H9 (cell line): ENCODE measurements around the gene DLX2. TPM values are rescaled to one million over a fixed set of nuclear protein-coding genes. Genes with fewer than 3 reads are reported as not detected.

Experiments
- DNase-seq: peaks from one replicate; pipeline ENCODE4 v3.0.0-alpha.2; 2017
- H2AFZ ChIP-seq: one replicate; pipeline ENCODE4 v1.6.1; 2013; ENCODE audit warnings: mild to moderate bottlenecking, low read length, control low read depth, moderate library complexity
- H2AK5ac ChIP-seq: 2 replicates; pipeline ENCODE4 v1.6.1; 2013; ENCODE audit warnings: low read length, control low read depth, mixed read lengths; ENCODE audit not compliant: insufficient read length
- H2BK120ac ChIP-seq: one replicate; pipeline ENCODE4 v1.6.1; 2013; ENCODE audit warnings: low read depth, mild to moderate bottlenecking, low read length, control low read depth, inconsistent platforms; ENCODE audit not compliant: poor library complexity, severe bottlenecking
- H2BK12ac ChIP-seq: 2 replicates; pipeline ENCODE4 v1.6.1; 2013; ENCODE audit warnings: low read length, control low read depth, mixed read lengths, low read depth; ENCODE audit not compliant: insufficient read length
- H2BK15ac ChIP-seq: 2 replicates; pipeline ENCODE4 v1.6.1; 2013; ENCODE audit warnings: low read depth, low read length, control low read depth
- H2BK20ac ChIP-seq: one replicate; pipeline ENCODE4 v1.6.1; 2013; ENCODE audit warnings: low read depth, mild to moderate bottlenecking, low read length, control low read depth, inconsistent platforms; ENCODE audit not compliant: poor library complexity, severe bottlenecking
- H2BK5ac ChIP-seq: 2 replicates; pipeline ENCODE4 v1.6.1; 2013; ENCODE audit warnings: low read length, control low read depth, mixed read lengths; ENCODE audit not compliant: insufficient read length
- H3K14ac ChIP-seq: 2 replicates; pipeline ENCODE4 v1.6.1; 2013; ENCODE audit warnings: low read length, control low read depth; ENCODE audit not compliant: insufficient read depth
- H3K18ac ChIP-seq: 2 replicates; pipeline ENCODE4 v1.6.1; 2013; ENCODE audit warnings: low read depth, mild to moderate bottlenecking, mixed read lengths, low read length, control low read depth; ENCODE audit not compliant: insufficient read length
- H3K23ac ChIP-seq: 2 replicates; pipeline ENCODE4 v1.6.1; 2013; ENCODE audit warnings: low read length, control low read depth, mixed read lengths, low read depth; ENCODE audit not compliant: insufficient read length
- H3K23me2 ChIP-seq: 2 replicates; pipeline ENCODE4 v1.6.1; 2013; ENCODE audit warnings: low read depth, mild to moderate bottlenecking, mixed read lengths, low read length, control low read depth; ENCODE audit not compliant: insufficient read length, poor library complexity, severe bottlenecking
- H3K27ac ChIP-seq: 2 replicates; pipeline ENCODE4 v1.5.1; 2013; ENCODE audit warnings: low read length, control low read depth, mixed read lengths, low read depth; ENCODE audit not compliant: insufficient read length
- H3K27me3 ChIP-seq: 2 replicates; pipeline ENCODE4 v1.6.1; 2013; ENCODE audit warnings: low read length, control low read depth, inconsistent platforms; ENCODE audit not compliant: insufficient read depth
- H3K4ac ChIP-seq: 2 replicates; pipeline ENCODE4 v1.6.1; 2013; ENCODE audit warnings: low read depth, mild to moderate bottlenecking, control low read depth, inconsistent platforms, low read length, moderate library complexity
- H3K4me1 ChIP-seq: 2 replicates; pipeline ENCODE4 v1.6.1; 2013; ENCODE audit warnings: low read length, control low read depth, inconsistent platforms; ENCODE audit not compliant: insufficient read depth
- H3K4me2 ChIP-seq: 2 replicates; pipeline ENCODE4 v1.6.1; 2013; ENCODE audit warnings: low read length, control low read depth, mixed read lengths; ENCODE audit not compliant: insufficient read length, insufficient read depth
- H3K56ac ChIP-seq: 2 replicates; pipeline ENCODE4 v1.6.1; 2013; ENCODE audit warnings: low read depth, mild to moderate bottlenecking, mixed read lengths, low read length, control low read depth; ENCODE audit not compliant: insufficient read length
- H3K79me1 ChIP-seq: 2 replicates; pipeline ENCODE4 v1.6.1; 2013; ENCODE audit warnings: low read depth, mild to moderate bottlenecking, moderate library complexity, low read length, control low read depth, inconsistent platforms; ENCODE audit not compliant: insufficient read depth, poor library complexity, severe bottlenecking
- H3K79me2 ChIP-seq: 2 replicates; pipeline ENCODE4 v1.6.1; 2013; ENCODE audit warnings: low read length, control low read depth, inconsistent platforms; ENCODE audit not compliant: insufficient read depth
- H3K9ac ChIP-seq: 2 replicates; pipeline ENCODE4 v1.6.1; 2013; ENCODE audit warnings: low read length, control low read depth, mixed read lengths; ENCODE audit not compliant: insufficient read length; ENCODE audit errors: extremely low read depth
- H3K9me3 ChIP-seq: one replicate; pipeline ENCODE4 v1.6.1; 2013; ENCODE audit warnings: low read depth, low read length, inconsistent platforms; ENCODE audit not compliant: control insufficient read depth
- H3T11ph ChIP-seq: one replicate; pipeline ENCODE4 v1.6.1; 2013; ENCODE audit warnings: mild to moderate bottlenecking, low read length, control low read depth, inconsistent platforms
- H4K20me1 ChIP-seq: one replicate; pipeline ENCODE4 v1.6.1; 2013; ENCODE audit not compliant: control insufficient read depth, insufficient read length, insufficient read depth
- H4K5ac ChIP-seq: 2 replicates; pipeline ENCODE4 v1.6.1; 2013; ENCODE audit warnings: low read depth, mild to moderate bottlenecking, mixed read lengths, low read length, control low read depth; ENCODE audit not compliant: insufficient read length
- H4K8ac ChIP-seq: replicated peaks from 2 replicates; pipeline ENCODE4 v1.6.1; 2013; ENCODE audit warnings: low read length, control low read depth, mixed read lengths, low read depth; ENCODE audit not compliant: insufficient read length
- H4K91ac ChIP-seq: 2 replicates; pipeline ENCODE4 v1.6.1; 2013; ENCODE audit warnings: low read depth, mild to moderate bottlenecking, moderate library complexity, mixed read lengths, low read length, control low read depth; ENCODE audit not compliant: insufficient read length
- H3K27ac Mint-ChIP-seq, 3 experiments: 2 replicates in 2 of 3; 3 replicates in 1 of 3; pipeline ENCODE4 v1.8.0; 2020 to 2021; ENCODE audit warnings: mixed read lengths in 3 of 3, mild to moderate bottlenecking in 1 of 3, moderate library complexity in 1 of 3
- H3K27me3 Mint-ChIP-seq: 2 replicates; pipeline ENCODE4 v1.8.0; 2021; ENCODE audit warnings: low read depth, mild to moderate bottlenecking, moderate library complexity, mixed read lengths
- H3K36me3 Mint-ChIP-seq, 3 experiments: 2 replicates in 2 of 3; 3 replicates in 1 of 3; pipeline ENCODE4 v1.8.0; 2020 to 2021; ENCODE audit warnings: low read depth in 3 of 3, mixed read lengths in 3 of 3; ENCODE audit not compliant: insufficient read depth in 1 of 3
- H3K4me1 Mint-ChIP-seq, 2 experiments: 2 replicates each; pipeline ENCODE4 v1.8.0; 2020; ENCODE audit warnings: mixed read lengths in 2 of 2
- H3K4me3 Mint-ChIP-seq, 2 experiments: 2 replicates in 1 of 2; 3 replicates in 1 of 2; pipeline ENCODE4 v1.8.0; 2020 to 2021; ENCODE audit warnings: mild to moderate bottlenecking in 2 of 2, mixed read lengths in 2 of 2, moderate library complexity in 1 of 2
- H3K9me3 Mint-ChIP-seq, 2 experiments: 2 replicates in 1 of 2; 3 replicates in 1 of 2; pipeline ENCODE4 v1.8.0; 2020; ENCODE audit warnings: mild to moderate bottlenecking in 2 of 2, mixed read lengths in 2 of 2, moderate library complexity in 1 of 2
- CTCF ChIP-seq: fragments of 200-600 bp; sonication (generic); conservative IDR thresholded peaks from 3 replicates; pipeline ENCODE4 v1.8.0; 2021; ENCODE audit warnings: antibody characterized with exemption, mild to moderate bottlenecking
- WGBS: extraction: QIAGEN DNeasy Blood & Tissue Kit; methylation state at CpG from one replicate; pipeline ENCODE4 v1.1.7; 2013; ENCODE audit warnings: missing lambda C conversion rate, low lambda C conversion rate, mixed read lengths; ENCODE audit not compliant: insufficient read length; ENCODE audit errors: extremely low coverage; 5-methylcytosine and 5-hydroxymethylcytosine counted together
- total RNA-seq: library from RNA; stranded (reverse); gene quantifications from 2 replicates; pipeline ENCODE4 v1.2.1, GENCODE V29; 2021

Gene DLX2
- total RNA-seq, 1 experiment from 2014 or later = not detected

DNA sequence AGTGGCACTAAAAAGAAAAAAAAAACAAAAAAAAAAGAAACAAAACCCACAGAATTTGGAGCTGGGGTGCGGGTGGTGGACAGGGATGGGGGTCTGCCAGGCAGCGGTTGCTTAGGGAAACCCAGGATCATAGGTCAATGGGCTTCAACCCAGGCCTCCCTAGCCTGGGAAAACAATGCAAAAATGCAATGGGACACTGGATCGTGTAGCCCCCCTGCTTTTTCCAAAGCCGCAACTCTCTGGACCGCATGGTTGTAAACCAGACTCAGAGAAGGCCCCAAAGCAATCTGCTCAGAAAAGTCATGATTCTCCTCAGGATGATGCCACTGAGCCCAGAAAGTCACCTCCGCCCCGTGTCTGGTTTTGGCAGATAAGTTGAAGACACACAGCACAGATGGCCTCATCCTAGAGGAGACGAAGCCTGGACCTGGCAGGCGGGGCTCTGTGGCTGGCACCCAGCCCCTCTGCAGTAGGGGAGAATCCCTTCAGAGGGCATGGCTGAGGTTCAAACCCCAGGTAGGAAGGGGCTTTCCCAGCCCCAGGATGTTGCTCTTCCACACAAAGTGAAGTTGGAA lies 5.1 kb downstream of the DLX2 start:
- Histone ChIP-seq H4K20me1 (no peaks in the 10 kb centered on the region), H3K4me1 (no peaks in the 10 kb centered on the region), H3K18ac (no peak overlapping the region), H2AK5ac (no peak overlapping the region), H3K27ac (no peak overlapping the region), H3K23me2 (peaks cover 34% of the 10 kb centered on the region), H2BK20ac (no peak overlapping the region), H3K56ac (no peak overlapping the region), H3K9me3 (no peaks in the 10 kb centered on the region), H2BK120ac (no peak overlapping the region), H2BK12ac (no peak overlapping the region), H3K9ac (no peak overlapping the region), H4K91ac (no peak overlapping the region), H3K23ac (no peak overlapping the region), H3K14ac (no peak overlapping the region), H2BK5ac (no peak overlapping the region), H3K27me3 (peaks cover 86% of the 10 kb centered on the region), H3K4me2 (peak overlapping the region; percentile 89), H2BK15ac (no peak overlapping the region), H3K79me2 (no peaks in the 10 kb centered on the region), H4K5ac (no peak overlapping the region), H2AFZ (no peak overlapping the region), H3K79me1 (no peaks in the 10 kb centered on the region), H4K8ac (no peak overlapping the region), H3K4ac (no peak overlapping the region), H3T11ph (no peak overlapping the region)
- Mint-ChIP-seq H3K27ac (no peak overlapping the region), H3K4me3 (peak overlapping the region in 1 of 2 experiments; percentile 76; a peak in 3 of 5 replicates), H3K27me3 (peaks cover 100% of the 10 kb centered on the region), H3K36me3 (peaks cover 0 to 2% (median 1%) of the 10 kb centered on the region in 3 experiments; a peak in 3 of 7 replicates), H3K4me1 (peaks cover 36 to 55% of the 10 kb centered on the region in 2 experiments), H3K9me3 (peaks cover 4 to 6% of the 10 kb centered on the region in 2 experiments; a peak in 3 of 5 replicates)
- WGBS = no CpG with 5 or more reads among the region's 9 CpGs
- no peak for DNase-seq
- TF ChIP-seq CTCF = no peak
